HG03521 (cell line): ENCODE data around the gene ANO10.
"Not testable (repeated sequence)": the region's sequence is repeated elsewhere in the genome, so short reads cannot be mapped to it uniquely, and the experiment has no call there.

ENCODE experiments used
- ATAC-seq: cut with Tn5 transposase; IDR thresholded peaks from one replicate; pipeline ENCODE4 v1.9.1; 2021; ENCODE audit warnings: mild to moderate bottlenecking, moderate library complexity; ENCODE audit not compliant: unreplicated experiment

Gene ANO10

GRCh38 chr3:43584043-43584826, 37.6 kb downstream of the ANO10 start:
- no peak for ATAC-seq

- ATAC-seq, result no peak
These were observed 38.3 kb downstream of the ANO10 start for GRCh38 chr3:43583481-43583880.

- no peak for ATAC-seq
These were observed 38.9 kb downstream of the ANO10 start for GRCh38 chr3:43582866-43583265.

GRCh38 chr3:43581343-43581742, 40.5 kb downstream of the ANO10 start:
- no peak for ATAC-seq

GRCh38 chr3:43580181-43580580, 41.6 kb downstream of the ANO10 start:
- no peak for ATAC-seq

- no peak for ATAC-seq
These were observed 48.2 kb downstream of the ANO10 start for GRCh38 chr3:43573576-43573975.

GRCh38 chr3:43565661-43566341, 56.0 kb downstream of the ANO10 start:
- not testable (repeated sequence) for ATAC-seq

- ATAC-seq, result no peak
These were observed 61.9 kb downstream of the ANO10 start for GRCh38 chr3:43559961-43560360.

GRCh38 chr3:43558171-43558570, 63.6 kb downstream of the ANO10 start:
- no peak for ATAC-seq

GRCh38 chr3:43549626-43550290, 72.1 kb downstream of the ANO10 start:
- no peak for ATAC-seq

- not testable (repeated sequence) for ATAC-seq
These were observed 77.5 kb downstream of the ANO10 start for GRCh38 chr3:43544277-43544676.

GRCh38 chr3:43542328-43543043, 79.3 kb downstream of the ANO10 start:
- ATAC-seq, result no peak

GRCh38 chr3:43540624-43541023, 81.2 kb downstream of the ANO10 start:
- ATAC-seq, result no peak

- ATAC-seq, result no peak
These were observed 82.5 kb downstream of the ANO10 start for GRCh38 chr3:43539321-43539720.

GRCh38 chr3:43537225-43537624, 84.6 kb downstream of the ANO10 start:
- ATAC-seq, result no peak

- no peak for ATAC-seq
These were observed 87.1 kb downstream of the ANO10 start for GRCh38 chr3:43534675-43535074.

- no peak for ATAC-seq
These were observed 88.8 kb downstream of the ANO10 start for GRCh38 chr3:43533009-43533408.

- ATAC-seq, result no peak
These were observed 90.0 kb downstream of the ANO10 start for GRCh38 chr3:43531835-43532234.

- ATAC-seq, result no peak
These were observed 93.2 kb downstream of the ANO10 start for GRCh38 chr3:43528498-43529099.

GRCh38 chr3:43526956-43527355, 94.9 kb downstream of the ANO10 start:
- ATAC-seq, result no peak
